ENCODE results near the gene FEM1B. TPM values are rescaled to one million over a fixed set of nuclear protein-coding genes. Genes with fewer than 3 reads are reported as not detected.

FEM1B gene
- total RNA-seq, 1 experiment from 2014 or later, result 22.1 TPM

GRCh38 chr15:68289057-68289456, 11.5 kb downstream of the FEM1B start:
- intact Hi-C loops (cut with micrococcal nuclease), result no loop called here
- CTCF ChIA-PET, result no interaction called here
- Histone ChIP-seq H3K9me3 (ENCODE audit: low read length) (no peaks in the 10 kb centered on the region), H3K9ac (ENCODE audit: low read length) (no peak overlapping the region), H3K4me1 (ENCODE audit: insufficient read depth, low read length) (no peaks in the 10 kb centered on the region), H3K36me3 (ENCODE audit: low read depth, low read length) (peaks cover 37% of the 10 kb centered on the region), H3K27ac (ENCODE audit: low read length) (no peak overlapping the region), H3K79me2 (ENCODE audit: low read length) (peaks cover 96% of the 10 kb centered on the region), H3K9me2 (replicated peaks; ENCODE audit: low read length) (no peaks in the 10 kb centered on the region), H2AFZ (ENCODE audit: low read length) (no peak overlapping the region), H4K20me1 (ENCODE audit: low read length) (peaks cover 16% of the 10 kb centered on the region), H3K4me2 (ENCODE audit: low read length) (no peak overlapping the region), H3F3A (ENCODE audit: low read length, unreplicated experiment) (no peaks in the 10 kb centered on the region), H3K4me3 (ENCODE audit: low read length) (no peak overlapping the region), H3K27me3 (ENCODE audit: low read length) (no peaks in the 10 kb centered on the region)
- TF ChIP-seq CTCF (conservative IDR thresholded peaks at IDR 0.05; ENCODE audit: low read depth, low read length) (no peak), EZH2phosphoT487 (IDR thresholded peaks at IDR 0.05; ENCODE audit: borderline replicate concordance, low read length) (no peak), EZH2 (IDR thresholded peaks at IDR 0.05; ENCODE audit: low read length, unreplicated experiment) (no peak)
- ATAC-seq (no peak), DNase-seq (no peak)
- BruUV-seq (replicated peaks), result no TSS peak
- POLR2A ChIA-PET (ENCODE audit: unreplicated experiment), result no interaction called here

GRCh38 chr15:68289621-68290352, 12.2 kb downstream of the FEM1B start:
- Histone ChIP-seq H3K9ac (ENCODE audit: low read length) (no peak overlapping the region), H3K4me2 (ENCODE audit: low read length) (no peak overlapping the region), H3K79me2 (ENCODE audit: low read length) (peaks cover 93% of the 10 kb centered on the region), H4K20me1 (ENCODE audit: low read length) (peaks cover 16% of the 10 kb centered on the region), H2AFZ (ENCODE audit: low read length) (no peak overlapping the region), H3K27ac (ENCODE audit: low read length) (no peak overlapping the region), H3K4me1 (ENCODE audit: insufficient read depth, low read length) (no peaks in the 10 kb centered on the region), H3K27me3 (ENCODE audit: low read length) (no peaks in the 10 kb centered on the region), H3F3A (ENCODE audit: low read length, unreplicated experiment) (no peaks in the 10 kb centered on the region), H3K9me2 (replicated peaks; ENCODE audit: low read length) (no peaks in the 10 kb centered on the region), H3K4me3 (ENCODE audit: low read length) (no peak overlapping the region), H3K9me3 (ENCODE audit: low read length) (no peaks in the 10 kb centered on the region), H3K36me3 (ENCODE audit: low read depth, low read length) (peaks cover 31% of the 10 kb centered on the region)
- ChIA-PET CTCF (no interaction called here), POLR2A (ENCODE audit: unreplicated experiment) (no interaction called here)
- ATAC-seq, result no peak
- BruUV-seq (replicated peaks), result TSS peak; percentile 2
- no peak for TF ChIP-seq EZH2 (IDR thresholded peaks at IDR 0.05; ENCODE audit: low read length, unreplicated experiment)
- TF ChIP-seq CTCF (conservative IDR thresholded peaks at IDR 0.05; ENCODE audit: low read depth, low read length), result no peak
- TF ChIP-seq EZH2phosphoT487 (IDR thresholded peaks at IDR 0.05; ENCODE audit: borderline replicate concordance, low read length), result no peak
- no peak for DNase-seq
- intact Hi-C loops (cut with micrococcal nuclease), result no loop called here

- Histone ChIP-seq H3K36me3 (ENCODE audit: low read depth, low read length) (peaks cover 22% of the 10 kb centered on the region; the same call in 1 of the 2 replicates), H3K4me3 (ENCODE audit: low read length) (no peak overlapping the region), H3K4me1 (ENCODE audit: insufficient read depth, low read length) (no peaks in the 10 kb centered on the region), H3K79me2 (ENCODE audit: low read length) (peaks cover 84% of the 10 kb centered on the region), H3F3A (ENCODE audit: low read length, unreplicated experiment) (no peaks in the 10 kb centered on the region), H3K9me3 (ENCODE audit: low read length) (no peaks in the 10 kb centered on the region), H2AFZ (ENCODE audit: low read length) (no peak overlapping the region), H3K27ac (ENCODE audit: low read length) (no peak overlapping the region), H3K27me3 (ENCODE audit: low read length) (no peaks in the 10 kb centered on the region), H3K4me2 (ENCODE audit: low read length) (no peak overlapping the region), H3K9me2 (replicated peaks; ENCODE audit: low read length) (no peaks in the 10 kb centered on the region), H4K20me1 (ENCODE audit: low read length) (peaks cover 7% of the 10 kb centered on the region), H3K9ac (ENCODE audit: low read length) (no peak overlapping the region)
- intact Hi-C loops (cut with micrococcal nuclease), result no loop called here
- TF ChIP-seq EZH2phosphoT487 (IDR thresholded peaks at IDR 0.05; ENCODE audit: borderline replicate concordance, low read length), result no peak
- no peak for TF ChIP-seq CTCF (conservative IDR thresholded peaks at IDR 0.05; ENCODE audit: low read depth, low read length)
- no peak for TF ChIP-seq EZH2 (IDR thresholded peaks at IDR 0.05; ENCODE audit: low read length, unreplicated experiment)
- DNase-seq, result no peak
- CTCF ChIA-PET, result no interaction called here
- POLR2A ChIA-PET (ENCODE audit: unreplicated experiment), result no interaction called here
- ATAC-seq, result no peak
- no TSS peak for BruUV-seq (replicated peaks)
Observed at GRCh38 chr15:68290715-68291114, 13.2 kb downstream of the FEM1B start.

All from PC-3 (cell line).